HG02678 (cell line): ENCODE data around the gene AGPAT1.

Experiments
- ATAC-seq: cut with Tn5 transposase; IDR thresholded peaks from one replicate; pipeline ENCODE4 v1.9.1; 2021; ENCODE audit warnings: mild to moderate bottlenecking, moderate library complexity; ENCODE audit not compliant: unreplicated experiment

Gene AGPAT1

DNA sequence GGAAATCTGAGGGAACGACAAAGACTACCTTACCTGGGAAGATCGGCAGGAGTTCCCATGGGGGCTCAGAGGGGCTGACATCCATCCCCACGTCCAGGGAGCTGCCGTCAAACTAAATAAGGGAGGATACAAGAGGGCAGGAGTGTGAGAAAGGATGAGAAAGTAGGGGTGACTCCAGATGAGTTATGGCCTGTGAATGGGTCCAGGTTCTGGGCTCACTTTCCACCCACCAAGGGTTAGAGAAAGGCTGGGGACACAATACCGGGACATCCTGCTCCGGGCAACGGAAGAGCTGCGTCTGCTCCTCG, 48.5 kb downstream of the AGPAT1 start:
- no peak for ATAC-seq

DNA sequence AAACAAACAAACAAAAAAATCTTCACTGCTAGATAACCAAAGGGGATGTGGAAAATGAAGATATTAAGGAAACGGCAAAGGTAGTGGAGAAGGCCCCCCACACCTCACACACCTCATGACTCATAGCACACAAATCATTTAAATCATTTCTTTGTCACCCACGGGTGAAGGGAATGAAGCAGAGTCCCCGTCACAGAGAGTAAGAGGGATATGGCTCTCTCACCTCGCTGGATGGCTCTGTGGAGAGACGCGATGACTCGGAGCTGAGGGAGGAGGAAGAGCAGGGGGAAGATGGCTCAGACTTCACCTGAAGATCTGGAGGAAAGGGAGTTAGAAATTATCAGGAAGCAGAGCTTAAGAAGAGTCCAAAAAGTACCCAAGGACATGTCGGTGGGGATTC, 49.0 kb downstream of the AGPAT1 start:
- ATAC-seq, result no peak

DNA sequence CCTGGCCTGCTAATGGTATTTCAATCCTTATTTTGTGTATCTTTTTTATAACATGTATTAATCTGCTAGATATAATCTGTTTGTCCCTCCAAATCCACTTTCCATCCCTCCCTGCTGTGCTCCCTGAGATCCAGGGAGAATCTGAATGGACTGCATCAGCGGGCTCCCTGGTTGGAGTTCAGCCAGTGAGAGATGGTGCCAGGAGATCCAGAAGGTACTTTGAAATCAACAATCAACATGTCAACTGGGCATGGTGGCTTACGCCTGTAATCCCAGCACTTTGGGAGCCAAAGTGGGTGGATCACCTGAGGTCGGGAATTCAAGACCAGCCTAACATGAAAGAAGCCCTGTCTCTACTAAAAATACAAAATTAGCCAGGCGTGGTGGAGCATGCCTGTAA, 52.2 kb downstream of the AGPAT1 start:
- ATAC-seq, result no peak

DNA sequence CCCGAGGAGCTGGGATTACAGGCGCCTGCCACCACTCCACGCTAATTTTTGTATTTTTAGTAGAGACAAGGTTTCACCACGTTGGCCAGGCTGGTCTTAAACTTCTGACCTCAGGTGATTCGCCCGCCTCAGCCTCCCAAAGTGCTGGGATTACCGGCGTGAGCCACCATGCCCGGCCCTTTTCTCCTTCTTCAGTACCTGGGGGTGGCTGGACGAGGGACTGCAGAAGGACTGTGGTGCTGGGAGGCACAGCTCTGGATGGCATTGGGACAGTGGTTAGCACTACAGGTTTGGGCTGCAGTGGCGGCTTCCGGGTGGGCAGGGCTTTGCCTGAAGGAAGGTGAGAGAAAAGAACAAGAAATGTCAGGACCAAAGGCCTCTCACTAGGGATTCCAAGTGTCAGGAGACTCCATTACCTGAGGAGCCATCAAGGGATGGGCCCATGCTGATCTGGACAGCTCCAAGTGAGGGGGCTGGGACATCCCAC, 55.3 kb downstream of the AGPAT1 start:
- ATAC-seq, result no peak

GRCh38 chr6:32118782-32119628, 56.9 kb downstream of the AGPAT1 start:
- no peak for ATAC-seq
